ENCODE results near the gene CATSPERZ. TPM values are rescaled to one million over a fixed set of nuclear protein-coding genes. Genes with fewer than 3 reads are reported as not detected.
A peak's percentile ranks its signal among the peaks of the same experiment; 100 is the strongest.

CATSPERZ gene
- total and polyA plus RNA-seq, 9 of the 15 experiments (the other 6 are each of a cell fraction or from before 2014, with no cell fraction given), result 0.86 to 8.5 (median 3.5) TPM

- DNase-seq (ENCODE audit: extremely low read depth in 1 of 4, low spot score in 3 of 4) (no peak), FAIRE-seq (no peak), ATAC-seq (no peak)
- H3K9me1 ChIP-seq (ENCODE audit: control insufficient read depth, insufficient read depth, low read length), result peaks cover 3% of the 10 kb centered on the region
- WGBS (ENCODE audit: insufficient coverage, low coverage, missing lambda C conversion rate), result 59% methylated on average over 23 of the region's 34 CpGs
- TF ChIP-seq, protein P1, sequence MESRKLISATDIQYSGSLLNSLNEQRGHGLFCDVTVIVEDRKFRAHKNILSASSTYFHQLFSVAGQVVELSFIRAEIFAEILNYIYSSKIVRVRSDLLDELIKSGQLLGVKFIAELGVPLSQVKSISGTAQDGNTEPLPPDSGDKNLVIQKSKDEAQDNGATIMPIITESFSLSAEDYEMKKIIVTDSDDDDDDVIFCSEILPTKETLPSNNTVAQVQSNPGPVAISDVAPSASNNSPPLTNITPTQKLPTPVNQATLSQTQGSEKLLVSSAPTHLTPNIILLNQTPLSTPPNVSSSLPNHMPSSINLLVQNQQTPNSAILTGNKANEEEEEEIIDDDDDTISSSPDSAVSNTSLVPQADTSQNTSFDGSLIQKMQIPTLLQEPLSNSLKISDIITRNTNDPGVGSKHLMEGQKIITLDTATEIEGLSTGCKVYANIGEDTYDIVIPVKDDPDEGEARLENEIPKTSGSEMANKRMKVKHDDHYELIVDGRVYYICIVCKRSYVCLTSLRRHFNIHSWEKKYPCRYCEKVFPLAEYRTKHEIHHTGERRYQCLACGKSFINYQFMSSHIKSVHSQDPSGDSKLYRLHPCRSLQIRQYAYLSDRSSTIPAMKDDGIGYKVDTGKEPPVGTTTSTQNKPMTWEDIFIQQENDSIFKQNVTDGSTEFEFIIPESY (CRISPR knock-in tag; IDR thresholded peaks at IDR 0.05), result 0 out of 2 replicates have a peak, but pooled peaks have one; percentile 26
- no peak for TF ChIP-seq MIER1 (IDR thresholded peaks at IDR 0.05; ENCODE audit: low read depth)
- H3K9me3 ChIP-seq (replicated peaks; ENCODE audit: control insufficient read depth, insufficient read depth, low read depth, low read length), result no peaks in the 10 kb centered on the region
- intact Hi-C loops (cut with micrococcal nuclease) (no loop called here), in situ Hi-C loops (cut with MboI) (no loop called here)
- no peak overlapping the region for H3K4me3 ChIP-seq
- H3K36me3 ChIP-seq (ENCODE audit: control insufficient read depth, insufficient read depth, low read length), result no peaks in the 10 kb centered on the region
- H3K27me3 ChIP-seq (ENCODE audit: control insufficient read depth in 2 of 2, insufficient read depth in 2 of 2, low read length in 2 of 2), result no peaks in the 10 kb centered on the region
- H4K20me1 ChIP-seq (replicated peaks; ENCODE audit: control insufficient read depth, insufficient read depth, low read length), result no peaks in the 10 kb centered on the region
- ChIA-PET POLR2A (interaction anchor here (0.5 to 1.4 kb wide), 7 partner anchors 11 to 110 kb away, joined by 3 to 5 read pairs (median 3); no protein-coding TSS in a partner anchor), CTCF (ENCODE audit: low intra/inter-chr PET ratio) (no interaction called here)
- no peak overlapping the region for H3K27ac ChIP-seq (ENCODE audit: extremely low read depth, low read depth, low read length)
- H2AFZ ChIP-seq (ENCODE audit: low read depth, low read length), result no peak overlapping the region
- peak overlapping the region in 1 of 2 experiments; percentile 24; a peak in 1 of 4 replicates for H3K9ac ChIP-seq (ENCODE audit: insufficient read depth in 1 of 2, low read depth in 2 of 2, low read length in 2 of 2)
- BruUV-seq (replicated peaks), result no TSS peak
- peaks cover 26 to 84% of the 10 kb centered on the region in 2 experiments for H3K4me1 ChIP-seq (replicated peaks in 1 of 2; ENCODE audit: control insufficient read depth in 2 of 2, insufficient read depth in 2 of 2, low read length in 2 of 2)
- no peak overlapping the region for H3K4me2 ChIP-seq (ENCODE audit: insufficient read depth, low read length)
- peaks cover 10% of the 10 kb centered on the region; the same call in 1 of the 3 replicates for H3K79me2 ChIP-seq (ENCODE audit: control insufficient read depth, insufficient read depth, low read length)
These were observed 53.0 kb downstream of the CATSPERZ start for GRCh38 chr11:64352995-64353714.
